Measurements from ENCODE around the gene SFXN3. TPM values are rescaled to one million over a fixed set of nuclear protein-coding genes. Genes with fewer than 3 reads are reported as not detected.

The SFXN3 gene
- total RNA-seq, 1 experiment from 2014 or later = 35.8 TPM

DNA sequence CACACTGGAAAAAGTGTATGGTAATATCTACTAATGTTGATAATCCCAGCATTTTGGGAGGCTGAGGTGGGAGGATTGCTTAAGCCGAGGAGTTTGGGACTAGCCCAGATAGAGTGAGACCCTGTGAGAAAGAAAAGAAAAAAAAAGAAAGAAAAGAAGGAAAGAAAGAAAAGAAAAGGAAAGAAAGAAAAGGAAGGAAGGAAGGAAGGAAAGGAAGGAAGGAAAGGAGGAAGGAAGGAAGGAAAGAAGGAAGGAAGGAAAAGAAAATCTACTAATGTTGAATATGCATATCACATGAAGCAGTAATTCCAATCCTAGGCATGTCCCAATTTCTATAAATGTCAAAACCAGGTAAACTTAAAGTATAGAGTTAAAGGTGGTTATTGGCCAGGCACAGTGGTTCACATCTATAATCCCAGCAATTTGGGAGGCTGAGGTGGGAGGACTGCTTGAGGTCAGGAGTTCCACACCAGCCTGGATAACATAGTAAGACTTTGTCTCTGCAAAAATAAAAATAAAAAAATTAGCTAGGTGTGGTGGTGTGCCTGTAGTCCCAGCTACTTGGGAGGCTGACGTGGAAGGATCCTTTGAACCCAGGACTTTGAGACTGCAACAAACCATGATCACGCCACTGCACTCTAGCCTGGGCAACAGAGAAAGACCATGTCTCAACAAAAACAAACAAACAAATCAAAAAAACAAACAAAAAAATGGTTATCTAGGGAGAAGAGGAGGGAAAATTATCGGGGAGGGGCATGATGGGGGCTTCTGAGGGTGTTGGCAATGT is 25.5 kb downstream of the SFXN3 start:
- no peak for DNase-seq (ENCODE audit: low spot score)

DNA sequence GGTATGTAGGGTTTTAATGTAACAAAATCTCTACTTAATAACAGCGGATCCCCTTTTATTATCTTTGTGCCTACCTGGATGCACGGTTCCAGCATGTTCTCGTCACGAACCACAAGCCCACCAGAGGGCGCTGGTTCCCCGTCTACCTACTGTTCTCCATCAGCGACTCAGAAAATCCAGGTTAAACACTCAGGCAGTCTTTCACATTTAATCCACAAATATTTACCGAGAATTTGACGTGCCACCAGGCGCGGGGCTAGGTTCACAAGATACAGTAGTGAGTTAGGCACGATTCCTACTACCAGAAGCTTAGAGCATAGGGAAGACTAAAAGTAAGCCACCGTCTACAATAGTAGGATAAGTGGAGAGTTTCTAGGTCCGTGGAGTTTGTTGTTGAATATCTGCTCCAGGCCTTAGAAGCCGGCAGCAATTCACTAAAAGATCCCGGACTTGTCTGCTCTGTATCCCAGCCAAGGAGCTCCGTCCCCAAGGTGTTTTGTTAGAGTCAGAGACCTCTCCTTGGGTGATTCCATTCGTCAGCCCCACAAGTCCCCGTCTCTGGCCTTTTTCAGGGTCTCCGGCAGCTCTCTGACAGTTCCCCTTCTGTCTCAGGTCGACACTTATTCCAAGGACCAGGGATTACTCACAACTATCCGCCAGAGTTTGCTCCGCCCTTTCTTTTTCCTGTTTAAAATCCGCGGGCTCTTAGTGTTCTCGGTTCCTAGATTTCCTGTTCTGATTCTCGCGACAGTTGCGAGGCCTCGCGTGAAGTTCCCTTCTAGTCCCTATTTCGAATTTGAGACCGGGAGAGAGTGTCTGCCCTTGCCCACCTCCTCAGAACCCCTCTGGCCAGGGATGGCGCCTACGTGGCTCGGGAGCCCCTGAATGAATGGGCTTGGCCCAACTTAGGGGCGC is 29.3 kb downstream of the SFXN3 start:
- peak; percentile 89 for DNase-seq (ENCODE audit: low spot score)

DNA sequence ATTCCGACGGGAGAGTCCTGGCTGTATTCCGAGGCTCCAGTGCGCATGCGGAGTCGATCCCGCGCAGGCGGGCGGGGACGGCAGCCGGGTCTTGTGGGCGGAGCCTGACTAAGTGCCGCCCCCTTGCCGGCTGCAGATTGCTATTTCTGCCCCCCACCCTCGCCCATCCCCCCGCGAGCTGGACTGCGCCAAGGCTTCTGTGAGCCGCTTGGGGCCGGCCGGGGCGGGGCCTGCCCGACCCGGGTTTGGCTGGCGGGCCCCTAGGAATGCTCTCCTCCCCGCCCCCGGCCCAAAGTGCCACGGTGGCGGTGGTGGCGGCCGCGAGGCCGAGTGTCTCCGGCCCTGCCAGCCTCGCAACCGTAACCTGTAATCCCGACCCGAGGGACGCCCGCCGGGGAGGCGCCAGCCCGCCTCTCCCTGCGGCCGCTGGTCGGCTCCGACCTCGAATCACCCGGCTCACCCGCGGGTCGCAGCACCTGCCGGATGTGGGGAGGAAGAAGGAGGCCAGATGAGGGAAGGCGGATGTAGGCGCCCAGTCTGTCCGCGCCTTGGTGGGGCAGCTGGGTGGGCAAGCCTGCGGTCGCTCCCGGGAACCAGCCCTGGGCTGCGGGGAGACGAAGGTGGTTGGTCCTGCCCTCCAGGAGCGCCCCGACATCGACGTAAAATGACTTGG is 30.1 kb downstream of the SFXN3 start:
- peak; percentile 89 for DNase-seq (ENCODE audit: low spot score)

DNA sequence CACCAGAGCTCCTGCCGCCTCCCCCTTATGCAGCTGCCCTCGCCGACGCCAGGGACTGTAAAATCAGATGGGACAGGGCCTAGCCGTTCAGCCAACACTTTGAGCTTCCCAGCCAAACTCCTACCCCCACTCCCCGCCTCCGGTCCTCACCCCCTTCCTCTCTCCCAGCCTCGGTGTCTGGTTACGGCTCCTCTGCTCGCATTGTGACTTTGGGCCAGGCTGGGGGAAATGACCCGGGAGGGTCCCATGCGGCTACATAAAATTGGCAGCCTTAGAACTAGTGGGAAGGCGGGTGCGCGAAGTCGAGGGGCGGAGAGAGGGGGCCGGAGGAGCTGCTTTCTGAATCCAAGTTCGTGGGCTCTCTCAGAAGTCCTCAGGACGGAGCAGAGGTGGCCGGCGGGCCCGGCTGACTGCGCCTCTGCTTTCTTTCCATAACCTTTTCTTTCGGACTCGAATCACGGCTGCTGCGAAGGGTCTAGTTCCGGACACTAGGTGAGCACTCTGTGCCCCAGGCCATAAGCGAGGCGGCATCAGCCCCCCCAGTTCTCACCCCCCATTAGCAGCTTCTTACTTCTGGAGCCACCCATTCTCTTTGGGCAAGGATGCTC is 30.7 kb downstream of the SFXN3 start, which contains the start of gene KAZALD1:
Gene KAZALD1, plus strand, starts transcription at position 366 of the 608 bp plus-strand sequence. CDS start 604 bp downstream, outside the sequence.
- DNase-seq (ENCODE audit: low spot score) = peak; percentile 46

DNA sequence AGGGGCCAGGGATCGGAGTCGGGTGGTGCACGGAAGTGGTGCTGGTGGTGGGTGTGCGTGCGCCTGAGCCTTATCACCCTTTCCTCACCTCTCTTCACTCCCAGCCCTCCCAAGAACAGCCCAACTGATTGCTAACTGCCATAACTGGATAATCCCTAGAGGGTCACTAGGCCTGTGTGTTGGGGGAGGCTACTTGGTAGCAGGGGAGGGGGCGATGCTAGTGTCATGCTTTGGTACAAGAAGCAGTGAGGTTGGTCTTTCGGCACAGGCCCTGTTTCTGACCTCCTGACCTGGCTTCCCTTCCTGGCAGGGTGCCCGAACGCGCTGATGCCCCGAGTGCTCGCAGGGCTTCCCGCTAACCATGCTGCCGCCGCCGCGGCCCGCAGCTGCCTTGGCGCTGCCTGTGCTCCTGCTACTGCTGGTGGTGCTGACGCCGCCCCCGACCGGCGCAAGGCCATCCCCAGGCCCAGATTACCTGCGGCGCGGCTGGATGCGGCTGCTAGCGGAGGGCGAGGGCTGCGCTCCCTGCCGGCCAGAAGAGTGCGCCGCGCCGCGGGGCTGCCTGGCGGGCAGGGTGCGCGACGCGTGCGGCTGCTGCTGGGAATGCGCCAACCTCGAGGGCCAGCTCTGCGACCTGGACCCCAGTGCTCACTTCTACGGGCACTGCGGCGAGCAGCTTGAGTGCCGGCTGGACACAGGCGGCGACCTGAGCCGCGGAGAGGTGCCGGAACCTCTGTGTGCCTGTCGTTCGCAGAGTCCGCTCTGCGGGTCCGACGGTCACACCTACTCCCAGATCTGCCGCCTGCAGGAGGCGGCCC is 31.4 kb downstream of the SFXN3 start:
- DNase-seq (ENCODE audit: low spot score) = no peak

- DNase-seq (ENCODE audit: low spot score) = no peak
These were observed 32.1 kb downstream of the SFXN3 start for GRCh38 chr10:101063050-101063525.

- DNase-seq (ENCODE audit: low spot score) = no peak
These were observed 32.7 kb downstream of the SFXN3 start for GRCh38 chr10:101063548-101064414.

DNA sequence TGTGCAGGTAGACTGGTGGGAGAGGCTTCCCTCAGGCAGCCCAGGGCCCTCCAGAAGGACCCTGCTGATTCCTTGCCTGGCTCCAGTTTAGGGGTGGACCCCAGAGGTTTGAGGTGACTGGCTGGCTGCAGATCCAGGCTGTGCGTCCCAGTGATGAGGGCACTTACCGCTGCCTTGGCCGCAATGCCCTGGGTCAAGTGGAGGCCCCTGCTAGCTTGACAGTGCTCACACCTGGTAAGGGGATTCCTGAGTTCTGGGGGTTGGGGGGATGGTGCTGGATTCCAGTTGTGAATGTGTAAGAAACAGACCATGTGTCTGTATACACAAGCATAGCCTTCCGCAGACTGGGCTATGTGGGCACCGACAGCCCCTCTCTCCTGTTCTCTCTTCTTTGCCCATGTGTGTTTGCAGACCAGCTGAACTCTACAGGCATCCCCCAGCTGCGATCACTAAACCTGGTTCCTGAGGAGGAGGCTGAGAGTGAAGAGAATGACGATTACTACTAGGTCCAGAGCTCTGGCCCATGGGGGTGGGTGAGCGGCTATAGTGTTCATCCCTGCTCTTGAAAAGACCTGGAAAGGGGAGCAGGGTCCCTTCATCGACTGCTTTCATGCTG is 33.5 kb downstream of the SFXN3 start:
- DNase-seq (ENCODE audit: low spot score) = no peak

- DNase-seq (ENCODE audit: low spot score) = no peak
These were observed 34.6 kb downstream of the SFXN3 start for GRCh38 chr10:101065481-101066145.

DNA sequence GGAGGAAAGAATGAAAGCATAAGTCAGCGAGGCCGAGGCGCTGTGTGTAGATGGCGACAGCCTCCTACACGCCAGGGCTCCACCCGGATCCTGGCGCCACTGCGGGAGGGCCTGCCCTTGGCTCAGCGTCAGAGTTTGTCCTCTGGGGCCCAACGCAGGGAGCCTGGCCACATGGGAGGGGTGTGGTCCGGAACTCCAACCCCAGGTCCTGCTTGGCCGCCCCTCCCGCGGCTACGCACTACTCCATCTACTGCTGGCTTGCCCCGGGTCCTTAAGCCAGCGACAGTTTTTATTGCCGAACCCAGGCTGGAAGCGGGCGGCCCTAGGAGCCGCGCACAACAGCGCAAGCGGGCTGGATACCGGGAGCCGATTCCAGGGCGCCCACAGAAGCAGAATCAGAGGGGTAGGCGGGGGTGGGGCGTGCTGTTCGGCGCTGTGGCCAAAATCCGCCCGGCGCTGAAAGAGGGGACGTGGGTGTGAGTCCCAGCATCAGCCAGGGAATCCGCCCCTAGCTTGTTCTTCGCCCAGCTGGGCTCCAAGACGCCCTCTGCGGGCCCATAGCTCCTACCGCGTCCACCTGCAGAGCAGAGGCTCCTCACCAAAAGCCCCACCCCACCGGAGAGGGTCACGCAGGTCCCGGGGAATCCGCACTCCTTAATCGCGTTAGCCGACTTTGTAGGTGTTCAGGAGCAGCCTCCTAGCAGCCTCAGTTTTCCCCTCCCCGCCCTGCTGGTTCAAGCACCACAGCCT is 35.3 kb downstream of the SFXN3 start:
- DNase-seq (ENCODE audit: low spot score) = peak; percentile 87

- DNase-seq (ENCODE audit: low spot score) = no peak
These were observed 35.9 kb downstream of the SFXN3 start for GRCh38 chr10:101066896-101067355.

GRCh38 chr10:101067356-101068083 is 36.5 kb downstream of the SFXN3 start:
- DNase-seq (ENCODE audit: low spot score) = peak; percentile 89

- no peak for DNase-seq (ENCODE audit: low spot score)
These were observed 38.4 kb downstream of the SFXN3 start for GRCh38 chr10:101069441-101069840.

- no peak for DNase-seq (ENCODE audit: low spot score)
These were observed 39.1 kb downstream of the SFXN3 start for GRCh38 chr10:101070098-101070497.

GRCh38 chr10:101071267-101071884 is 40.3 kb downstream of the SFXN3 start:
- no peak for DNase-seq (ENCODE audit: low spot score)

- no peak for DNase-seq (ENCODE audit: low spot score)
These were observed 40.9 kb downstream of the SFXN3 start for GRCh38 chr10:101071885-101072433.
